ENCODE data around the gene PTGES2. TPM values are rescaled to one million over a fixed set of nuclear protein-coding genes. Genes with fewer than 3 reads are reported as not detected.

The PTGES2 gene
- total and polyA plus RNA-seq, 2 experiments from 2014 or later, result 59.7 to 124 TPM

Other genes with a start within 250 kb of the PTGES2 start
- 39.2 and 46.3 TPM in 2 replicates for gene ST6GALNAC6, start 228.1 kb downstream of the PTGES2 start, total RNA-seq (2014; rRNA removed; shearing (Covaris generic))
- gene ST6GALNAC6, start 228.1 kb downstream of the PTGES2 start, polyA plus RNA-seq (2016; fragmentation: Nextera tagmentation; extraction: Ambion mirVana), result 20.7 and 21.5 TPM in 2 replicates
- gene ST6GALNAC4, start 210.7 kb downstream of the PTGES2 start, total RNA-seq (2014; rRNA removed; shearing (Covaris generic)), result 35.3 and 39.1 TPM in 2 replicates
- gene ST6GALNAC4, start 210.7 kb downstream of the PTGES2 start, polyA plus RNA-seq (2016; fragmentation: Nextera tagmentation; extraction: Ambion mirVana), result 7.9 and 8.1 TPM in 2 replicates
- 7.5 and 13.4 TPM in 2 replicates for gene PIP5KL1, start 197.0 kb downstream of the PTGES2 start, total RNA-seq (2014; rRNA removed; shearing (Covaris generic))
- gene PIP5KL1, start 197.0 kb downstream of the PTGES2 start, polyA plus RNA-seq (2016; fragmentation: Nextera tagmentation; extraction: Ambion mirVana), result 19.5 and 25.1 TPM in 2 replicates
- gene DPM2, start 189.9 kb downstream of the PTGES2 start, total RNA-seq (2014; rRNA removed; shearing (Covaris generic)), result 29.0 and 36.6 TPM in 2 replicates
- gene DPM2, start 189.9 kb downstream of the PTGES2 start, polyA plus RNA-seq (2016; fragmentation: Nextera tagmentation; extraction: Ambion mirVana), result 92.2 and 92.4 TPM in 2 replicates
- gene EEIG1, start 146.7 kb downstream of the PTGES2 start, total RNA-seq (2014; rRNA removed; shearing (Covaris generic)), result 21.5 and 22.4 TPM in 2 replicates
- 11.2 and 11.5 TPM in 2 replicates for gene EEIG1, start 146.7 kb downstream of the PTGES2 start, polyA plus RNA-seq (2016; fragmentation: Nextera tagmentation; extraction: Ambion mirVana)
- gene NAIF1, start 60.4 kb downstream of the PTGES2 start, total RNA-seq (2014; rRNA removed; shearing (Covaris generic)), result 5.5 and 6.7 TPM in 2 replicates
- 4.0 and 4.9 TPM in 2 replicates for gene NAIF1, start 60.4 kb downstream of the PTGES2 start, polyA plus RNA-seq (2016; fragmentation: Nextera tagmentation; extraction: Ambion mirVana)
- 21.2 and 27.0 TPM in 2 replicates for gene SLC25A25, start 59.5 kb downstream of the PTGES2 start, total RNA-seq (2014; rRNA removed; shearing (Covaris generic))
- 6.1 and 7.1 TPM in 2 replicates for gene SLC25A25, start 59.5 kb downstream of the PTGES2 start, polyA plus RNA-seq (2016; fragmentation: Nextera tagmentation; extraction: Ambion mirVana)
- gene LCN2, start 21.7 kb upstream of the PTGES2 start, total RNA-seq (2014; rRNA removed; shearing (Covaris generic)), result 0.27 TPM in 1 of 2 replicates, not detected in the other
- 2.0 and 2.7 TPM in 2 replicates for gene LCN2, start 21.7 kb upstream of the PTGES2 start, polyA plus RNA-seq (2016; fragmentation: Nextera tagmentation; extraction: Ambion mirVana)
- 246 and 276 TPM in 2 replicates for gene BBLN, start 32.5 kb upstream of the PTGES2 start, total RNA-seq (2014; rRNA removed; shearing (Covaris generic))
- 171 and 177 TPM in 2 replicates for gene BBLN, start 32.5 kb upstream of the PTGES2 start, polyA plus RNA-seq (2016; fragmentation: Nextera tagmentation; extraction: Ambion mirVana)
- gene CIZ1, start 63.8 kb upstream of the PTGES2 start, total RNA-seq (2014; rRNA removed; shearing (Covaris generic)), result 48.2 and 61.4 TPM in 2 replicates
- 49.6 and 49.7 TPM in 2 replicates for gene CIZ1, start 63.8 kb upstream of the PTGES2 start, polyA plus RNA-seq (2016; fragmentation: Nextera tagmentation; extraction: Ambion mirVana)
- gene DNM1, start 75.7 kb upstream of the PTGES2 start, total RNA-seq (2014; rRNA removed; shearing (Covaris generic)), result 42.0 and 43.2 TPM in 2 replicates
- 24.0 and 36.0 TPM in 2 replicates for gene DNM1, start 75.7 kb upstream of the PTGES2 start, polyA plus RNA-seq (2016; fragmentation: Nextera tagmentation; extraction: Ambion mirVana)
- 44.4 and 48.4 TPM in 2 replicates for gene GOLGA2, start 148.3 kb upstream of the PTGES2 start, total RNA-seq (2014; rRNA removed; shearing (Covaris generic))
- 31.4 and 32.6 TPM in 2 replicates for gene GOLGA2, start 148.3 kb upstream of the PTGES2 start, polyA plus RNA-seq (2016; fragmentation: Nextera tagmentation; extraction: Ambion mirVana)
- gene SWI5, start 148.5 kb upstream of the PTGES2 start, total RNA-seq (2014; rRNA removed; shearing (Covaris generic)), result 26.6 and 31.8 TPM in 2 replicates
- gene SWI5, start 148.5 kb upstream of the PTGES2 start, polyA plus RNA-seq (2016; fragmentation: Nextera tagmentation; extraction: Ambion mirVana), result 35.7 and 42.5 TPM in 2 replicates
- 12.0 and 15.4 TPM in 2 replicates for gene TRUB2, start 194.7 kb upstream of the PTGES2 start, total RNA-seq (2014; rRNA removed; shearing (Covaris generic))
- gene TRUB2, start 194.7 kb upstream of the PTGES2 start, polyA plus RNA-seq (2016; fragmentation: Nextera tagmentation; extraction: Ambion mirVana), result 29.4 and 31.4 TPM in 2 replicates
- 29.2 and 35.3 TPM in 2 replicates for gene COQ4, start 195.1 kb upstream of the PTGES2 start, total RNA-seq (2014; rRNA removed; shearing (Covaris generic))
- gene COQ4, start 195.1 kb upstream of the PTGES2 start, polyA plus RNA-seq (2016; fragmentation: Nextera tagmentation; extraction: Ambion mirVana), result 34.5 and 37.0 TPM in 2 replicates
- gene SLC27A4, start 212.8 kb upstream of the PTGES2 start, total RNA-seq (2014; rRNA removed; shearing (Covaris generic)), result 21.4 and 25.3 TPM in 2 replicates
- gene SLC27A4, start 212.8 kb upstream of the PTGES2 start, polyA plus RNA-seq (2016; fragmentation: Nextera tagmentation; extraction: Ambion mirVana), result 7.9 and 9.9 TPM in 2 replicates
- 45.3 and 47.8 TPM in 2 replicates for gene URM1, start 243.6 kb upstream of the PTGES2 start, total RNA-seq (2014; rRNA removed; shearing (Covaris generic))
- 27.9 and 28.6 TPM in 2 replicates for gene URM1, start 243.6 kb upstream of the PTGES2 start, polyA plus RNA-seq (2016; fragmentation: Nextera tagmentation; extraction: Ambion mirVana)

Measured in GM23338 (cell line).